ENCODE data around the gene FRMD4A. TPM values are rescaled to one million over a fixed set of nuclear protein-coding genes. Genes with fewer than 3 reads are reported as not detected.
"Not testable (repeated sequence)": the region's sequence is repeated elsewhere in the genome, so short reads cannot be mapped to it uniquely, and the experiment has no call there.

FRMD4A gene
- total RNA-seq, 1 experiment from 2014 or later = not detected

GRCh38 chr10:13960603-13961002, 370.1 kb downstream of the FRMD4A start:
- H3K4me2 ChIP-seq (ENCODE audit: low read depth, low read length, poor library complexity, severe bottlenecking) = no peak overlapping the region
- no peaks in the 10 kb centered on the region for H3K36me3 ChIP-seq (ENCODE audit: insufficient read depth, low read length)
- H2AFZ ChIP-seq (ENCODE audit: low read length) = no peak overlapping the region
- DNase-seq = no peak
- peaks cover 5% of the 10 kb centered on the region; the same call in 1 of the 2 replicates for H3K9me2 ChIP-seq (replicated peaks; ENCODE audit: insufficient read depth, low read length)
- no peaks in the 10 kb centered on the region for H4K20me1 ChIP-seq (ENCODE audit: insufficient read depth, low read depth, low read length)
- H3K4me3 ChIP-seq (ENCODE audit: low read length) = no peak overlapping the region
- no peaks in the 10 kb centered on the region for H3K79me2 ChIP-seq (ENCODE audit: low read length)
- H3K9ac ChIP-seq (ENCODE audit: low read length) = no peak overlapping the region
- no peaks in the 10 kb centered on the region for H3K9me3 ChIP-seq (ENCODE audit: low read length)
- H3K27ac ChIP-seq (ENCODE audit: low read length) = no peak overlapping the region
- H3K4me1 ChIP-seq (ENCODE audit: low read length) = no peaks in the 10 kb centered on the region
- H3K27me3 ChIP-seq (ENCODE audit: low read length) = no peaks in the 10 kb centered on the region

- Histone ChIP-seq H3K79me2 (ENCODE audit: low read length) (no peaks in the 10 kb centered on the region), H3K9me3 (ENCODE audit: low read length) (no peaks in the 10 kb centered on the region), H2AFZ (ENCODE audit: low read length) (no peak overlapping the region), H3K4me1 (ENCODE audit: low read length) (no peaks in the 10 kb centered on the region), H3K4me2 (ENCODE audit: low read depth, low read length, poor library complexity, severe bottlenecking) (no peak overlapping the region), H3K9ac (ENCODE audit: low read length) (no peak overlapping the region), H3K9me2 (replicated peaks; ENCODE audit: insufficient read depth, low read length) (no peaks in the 10 kb centered on the region), H3K4me3 (ENCODE audit: low read length) (no peak overlapping the region), H4K20me1 (ENCODE audit: insufficient read depth, low read depth, low read length) (no peaks in the 10 kb centered on the region), H3K36me3 (ENCODE audit: insufficient read depth, low read length) (no peaks in the 10 kb centered on the region), H3K27me3 (ENCODE audit: low read length) (no peaks in the 10 kb centered on the region), H3K27ac (ENCODE audit: low read length) (no peak overlapping the region)
- DNase-seq = no peak
These were observed 371.0 kb downstream of the FRMD4A start for GRCh38 chr10:13959443-13960359.

- H3K9me3 ChIP-seq (ENCODE audit: low read length) = no peaks in the 10 kb centered on the region
- no peaks in the 10 kb centered on the region for H3K79me2 ChIP-seq (ENCODE audit: low read length)
- no peaks in the 10 kb centered on the region for H3K9me2 ChIP-seq (replicated peaks; ENCODE audit: insufficient read depth, low read length)
- no peaks in the 10 kb centered on the region for H4K20me1 ChIP-seq (ENCODE audit: insufficient read depth, low read depth, low read length)
- no peak overlapping the region for H2AFZ ChIP-seq (ENCODE audit: low read length)
- no peak overlapping the region for H3K4me2 ChIP-seq (ENCODE audit: low read depth, low read length, poor library complexity, severe bottlenecking)
- H3K36me3 ChIP-seq (ENCODE audit: insufficient read depth, low read length) = no peaks in the 10 kb centered on the region
- H3K9ac ChIP-seq (ENCODE audit: low read length) = no peak overlapping the region
- H3K4me3 ChIP-seq (ENCODE audit: low read length) = no peak overlapping the region
- H3K27me3 ChIP-seq (ENCODE audit: low read length) = no peaks in the 10 kb centered on the region
- no peaks in the 10 kb centered on the region for H3K4me1 ChIP-seq (ENCODE audit: low read length)
- no peak for DNase-seq
- no peak overlapping the region for H3K27ac ChIP-seq (ENCODE audit: low read length)
These were observed 372.9 kb downstream of the FRMD4A start for GRCh38 chr10:13957856-13958255.

- H4K20me1 ChIP-seq (ENCODE audit: insufficient read depth, low read depth, low read length) = no peaks in the 10 kb centered on the region
- no peak overlapping the region for H3K27ac ChIP-seq (ENCODE audit: low read length)
- H3K36me3 ChIP-seq (ENCODE audit: insufficient read depth, low read length) = no peaks in the 10 kb centered on the region
- DNase-seq = no peak
- H3K9me2 ChIP-seq (replicated peaks; ENCODE audit: insufficient read depth, low read length) = no peaks in the 10 kb centered on the region
- H3K79me2 ChIP-seq (ENCODE audit: low read length) = no peaks in the 10 kb centered on the region
- no peaks in the 10 kb centered on the region for H3K9me3 ChIP-seq (ENCODE audit: low read length)
- no peaks in the 10 kb centered on the region for H3K4me1 ChIP-seq (ENCODE audit: low read length)
- H3K27me3 ChIP-seq (ENCODE audit: low read length) = no peaks in the 10 kb centered on the region
- no peak overlapping the region for H3K4me3 ChIP-seq (ENCODE audit: low read length)
- no peak overlapping the region for H3K9ac ChIP-seq (ENCODE audit: low read length)
- no peak overlapping the region for H2AFZ ChIP-seq (ENCODE audit: low read length)
- no peak overlapping the region for H3K4me2 ChIP-seq (ENCODE audit: low read depth, low read length, poor library complexity, severe bottlenecking)
These were observed 373.9 kb downstream of the FRMD4A start for GRCh38 chr10:13956826-13957225.

GRCh38 chr10:13955409-13956068, 375.2 kb downstream of the FRMD4A start:
- Histone ChIP-seq H3K27me3 (ENCODE audit: low read length) (no peaks in the 10 kb centered on the region), H3K9me3 (ENCODE audit: low read length) (no peaks in the 10 kb centered on the region), H2AFZ (ENCODE audit: low read length) (no peak overlapping the region), H3K79me2 (ENCODE audit: low read length) (no peaks in the 10 kb centered on the region), H3K27ac (ENCODE audit: low read length) (no peak overlapping the region), H3K4me3 (ENCODE audit: low read length) (no peak overlapping the region), H3K9me2 (replicated peaks; ENCODE audit: insufficient read depth, low read length) (no peaks in the 10 kb centered on the region), H3K4me1 (ENCODE audit: low read length) (no peaks in the 10 kb centered on the region), H3K36me3 (ENCODE audit: insufficient read depth, low read length) (no peaks in the 10 kb centered on the region), H4K20me1 (ENCODE audit: insufficient read depth, low read depth, low read length) (no peaks in the 10 kb centered on the region), H3K9ac (ENCODE audit: low read length) (no peak overlapping the region), H3K4me2 (ENCODE audit: low read depth, low read length, poor library complexity, severe bottlenecking) (no peak overlapping the region)
- no peak for DNase-seq

- H3K27ac ChIP-seq (ENCODE audit: low read length); H2AFZ ChIP-seq (ENCODE audit: low read length); H3K4me3 ChIP-seq (ENCODE audit: low read length); H3K4me2 ChIP-seq (ENCODE audit: low read depth, low read length, poor library complexity, severe bottlenecking); DNase-seq; H3K9me3 ChIP-seq (ENCODE audit: low read length); H3K9me2 ChIP-seq (replicated peaks; ENCODE audit: insufficient read depth, low read length); H4K20me1 ChIP-seq (ENCODE audit: insufficient read depth, low read depth, low read length); H3K27me3 ChIP-seq (ENCODE audit: low read length); H3K9ac ChIP-seq (ENCODE audit: low read length); H3K79me2 ChIP-seq (ENCODE audit: low read length); H3K36me3 ChIP-seq (ENCODE audit: insufficient read depth, low read length); H3K4me1 ChIP-seq (ENCODE audit: low read length): not testable (repeated sequence)
These were observed 376.5 kb downstream of the FRMD4A start for GRCh38 chr10:13954195-13954594.

- H3K9ac ChIP-seq (ENCODE audit: low read length) = no peak overlapping the region
- H3K4me2 ChIP-seq (ENCODE audit: low read depth, low read length, poor library complexity, severe bottlenecking) = no peak overlapping the region
- H3K27me3 ChIP-seq (ENCODE audit: low read length) = no peaks in the 10 kb centered on the region
These were observed 377.4 kb downstream of the FRMD4A start for GRCh38 chr10:13953371-13953770.

GRCh38 chr10:13950543-13950939, 380.2 kb downstream of the FRMD4A start:
- Histone ChIP-seq H4K20me1 (ENCODE audit: insufficient read depth, low read depth, low read length) (no peaks in the 10 kb centered on the region), H3K4me3 (ENCODE audit: low read length) (no peak overlapping the region), H3K4me1 (ENCODE audit: low read length) (no peaks in the 10 kb centered on the region), H3K9me2 (replicated peaks; ENCODE audit: insufficient read depth, low read length) (no peaks in the 10 kb centered on the region), H3K27ac (ENCODE audit: low read length) (no peak overlapping the region), H2AFZ (ENCODE audit: low read length) (no peak overlapping the region), H3K9me3 (ENCODE audit: low read length) (no peaks in the 10 kb centered on the region), H3K27me3 (ENCODE audit: low read length) (no peaks in the 10 kb centered on the region), H3K79me2 (ENCODE audit: low read length) (no peaks in the 10 kb centered on the region), H3K36me3 (ENCODE audit: insufficient read depth, low read length) (no peaks in the 10 kb centered on the region), H3K9ac (ENCODE audit: low read length) (no peak overlapping the region), H3K4me2 (ENCODE audit: low read depth, low read length, poor library complexity, severe bottlenecking) (no peak overlapping the region)
- DNase-seq = no peak

More at GRCh38 chr10:13953371-13953770, 377.4 kb downstream of the FRMD4A start:
- Histone ChIP-seq H3K27ac (ENCODE audit: low read length) (no peak overlapping the region), H4K20me1 (ENCODE audit: insufficient read depth, low read depth, low read length) (no peaks in the 10 kb centered on the region), H3K4me1 (ENCODE audit: low read length) (no peaks in the 10 kb centered on the region), H3K36me3 (ENCODE audit: insufficient read depth, low read length) (no peaks in the 10 kb centered on the region), H3K9me3 (ENCODE audit: low read length) (no peaks in the 10 kb centered on the region), H3K9me2 (replicated peaks; ENCODE audit: insufficient read depth, low read length) (no peaks in the 10 kb centered on the region), H3K4me3 (ENCODE audit: low read length) (no peak overlapping the region), H3K79me2 (ENCODE audit: low read length) (no peaks in the 10 kb centered on the region), H2AFZ (ENCODE audit: low read length) (no peak overlapping the region)
- no peak for DNase-seq

Data from Karpas-422 (cell line).